Rectal smooth muscle tissue (tissue), 1 donor: ENCODE measurements around the gene MGAT4B.
A peak's percentile ranks its signal among the peaks of the same experiment; 100 is the strongest.

Source experiments
- H3K27ac ChIP-seq: one replicate; pipeline ENCODE4 v1.7.0; 2013; ENCODE audit warnings: low read depth, low read length, inconsistent platforms
- H3K27me3 ChIP-seq: one replicate; pipeline ENCODE4 v1.7.0; 2013; ENCODE audit warnings: low read length; ENCODE audit not compliant: control insufficient read depth, insufficient read depth
- H3K36me3 ChIP-seq: one replicate; pipeline ENCODE4 v1.7.0; 2013; ENCODE audit warnings: low read length; ENCODE audit not compliant: control insufficient read depth, insufficient read depth
- H3K4me1 ChIP-seq: one replicate; pipeline ENCODE4 v1.7.0; 2013; ENCODE audit warnings: low read length; ENCODE audit not compliant: control insufficient read depth, insufficient read depth
- H3K4me3 ChIP-seq: one replicate; pipeline ENCODE4 v1.7.0; 2013; ENCODE audit warnings: low read length
- H3K9ac ChIP-seq: one replicate; pipeline ENCODE4 v1.7.0; 2013; ENCODE audit warnings: low read length

MGAT4B gene

DNA sequence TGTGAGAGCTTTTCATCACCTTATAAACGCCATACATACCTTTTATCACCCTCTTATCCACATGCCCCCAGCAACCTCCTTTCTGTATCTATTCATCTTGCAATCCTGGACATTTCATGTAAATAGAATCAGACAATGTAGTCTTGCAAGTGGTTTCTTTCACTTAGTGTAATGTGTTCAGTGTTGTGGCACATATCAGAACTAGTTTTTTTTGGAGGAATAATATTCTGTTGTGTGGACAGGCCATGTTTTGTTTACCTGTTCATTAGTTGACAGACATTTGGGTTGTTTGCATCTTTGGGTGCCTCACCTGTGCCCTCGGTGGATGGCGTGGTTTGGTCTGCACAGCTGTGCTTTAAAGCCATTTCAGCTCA, 15.4 kb upstream of the MGAT4B start:
- H3K27me3 ChIP-seq: no peaks in the 10 kb centered on the region
- H3K27ac ChIP-seq: no peak overlapping the region
- H3K4me3 ChIP-seq: peak overlapping the region; percentile 89
- peak overlapping the region; percentile 0 for H3K9ac ChIP-seq
- H3K36me3 ChIP-seq: peaks cover 31% of the 10 kb centered on the region
- H3K4me1 ChIP-seq: peaks cover 32% of the 10 kb centered on the region

GRCh38 chr5:179821298-179822058, 14.8 kb upstream of the MGAT4B start:
- Histone ChIP-seq H3K27ac (peak overlapping the region; percentile 98), H3K9ac (peak overlapping the region; percentile 96), H3K36me3 (peaks cover 31% of the 10 kb centered on the region), H3K27me3 (no peaks in the 10 kb centered on the region), H3K4me1 (peaks cover 32% of the 10 kb centered on the region), H3K4me3 (peak overlapping the region; percentile 89)

- peaks cover 32% of the 10 kb centered on the region for H3K4me1 ChIP-seq
- peaks cover 29% of the 10 kb centered on the region for H3K36me3 ChIP-seq
- peak within 1 kb of the TSS; percentile 98 for H3K27ac ChIP-seq
- no peaks in the 10 kb centered on the region for H3K27me3 ChIP-seq
- peak within 1 kb of the TSS; percentile 96 for H3K9ac ChIP-seq
- peak within 1 kb of the TSS; percentile 89 for H3K4me3 ChIP-seq
Observed at GRCh38 chr5:179820483-179821297, 14.0 kb upstream of the MGAT4B start, which contains the start of gene SQSTM1. SQSTM1 (plus strand) TSS chr5:179820905; CDS start chr5:179820937, 32 bp downstream.

GRCh38 chr5:179820127-179820482, 13.4 kb upstream of the MGAT4B start:
- Histone ChIP-seq H3K9ac (peak overlapping the region; percentile 32), H3K27ac (peak overlapping the region; percentile 98), H3K4me1 (peaks cover 32% of the 10 kb centered on the region), H3K27me3 (no peaks in the 10 kb centered on the region), H3K4me3 (peak overlapping the region; percentile 89), H3K36me3 (peaks cover 24% of the 10 kb centered on the region)

DNA sequence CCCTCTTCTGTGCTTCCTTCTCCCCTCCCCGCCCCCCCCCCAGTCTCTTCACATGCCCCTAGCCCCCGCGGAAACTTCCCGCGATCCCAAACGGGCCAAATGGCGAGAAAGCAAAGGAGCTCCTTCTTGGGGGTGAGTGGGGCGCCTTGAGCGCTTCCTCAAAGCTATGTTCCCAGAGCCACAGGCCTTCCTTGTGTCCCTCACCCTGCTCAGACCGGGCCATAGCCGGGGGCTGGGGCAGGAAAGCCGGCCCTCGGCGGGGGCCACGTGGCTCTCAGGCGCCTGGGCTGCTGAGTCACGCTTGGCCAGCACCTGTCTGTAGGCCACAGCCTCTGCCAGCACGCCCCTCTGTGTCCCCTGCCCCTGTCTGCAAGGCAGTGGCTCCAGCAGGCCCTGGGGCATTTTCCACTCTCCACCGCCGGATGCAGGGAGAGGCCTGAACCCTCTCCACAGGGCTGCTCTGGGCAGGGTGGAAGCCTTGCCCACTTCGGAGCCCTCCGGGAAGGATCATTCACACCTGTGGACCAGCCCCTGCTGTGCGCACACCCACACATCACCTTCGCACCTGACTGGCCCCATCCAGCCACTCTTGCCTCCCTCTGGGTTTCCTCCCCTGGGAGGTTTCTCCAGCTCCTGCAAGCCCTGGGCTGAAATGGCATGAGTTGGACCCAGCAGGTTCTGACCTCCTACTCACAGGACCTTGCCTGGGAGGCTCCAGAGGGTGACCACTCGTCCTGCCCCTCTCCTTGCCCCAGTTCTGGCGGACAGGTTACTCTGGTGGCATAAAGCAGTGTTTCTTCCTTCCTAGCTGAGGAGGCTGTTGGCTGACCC, 12.8 kb upstream of the MGAT4B start:
- Histone ChIP-seq H3K27me3 (no peaks in the 10 kb centered on the region), H3K4me3 (peak overlapping the region; percentile 89), H3K27ac (peak overlapping the region; percentile 98), H3K36me3 (peaks cover 18% of the 10 kb centered on the region), H3K4me1 (peaks cover 32% of the 10 kb centered on the region), H3K9ac (peak overlapping the region; percentile 32)

GRCh38 chr5:179818746-179819295, 12.2 kb upstream of the MGAT4B start:
- Histone ChIP-seq H3K9ac (peak overlapping the region; percentile 66), H3K4me1 (peaks cover 32% of the 10 kb centered on the region), H3K27ac (peak overlapping the region; percentile 98), H3K27me3 (no peaks in the 10 kb centered on the region), H3K4me3 (peak overlapping the region; percentile 70), H3K36me3 (peaks cover 11% of the 10 kb centered on the region)

- peaks cover 5% of the 10 kb centered on the region for H3K36me3 ChIP-seq
- H3K27me3 ChIP-seq: no peaks in the 10 kb centered on the region
- peak overlapping the region; percentile 66 for H3K9ac ChIP-seq
- peak overlapping the region; percentile 98 for H3K27ac ChIP-seq
- peak overlapping the region; percentile 70 for H3K4me3 ChIP-seq
- peaks cover 32% of the 10 kb centered on the region for H3K4me1 ChIP-seq
Observed at GRCh38 chr5:179817890-179818745, 11.5 kb upstream of the MGAT4B start.

DNA sequence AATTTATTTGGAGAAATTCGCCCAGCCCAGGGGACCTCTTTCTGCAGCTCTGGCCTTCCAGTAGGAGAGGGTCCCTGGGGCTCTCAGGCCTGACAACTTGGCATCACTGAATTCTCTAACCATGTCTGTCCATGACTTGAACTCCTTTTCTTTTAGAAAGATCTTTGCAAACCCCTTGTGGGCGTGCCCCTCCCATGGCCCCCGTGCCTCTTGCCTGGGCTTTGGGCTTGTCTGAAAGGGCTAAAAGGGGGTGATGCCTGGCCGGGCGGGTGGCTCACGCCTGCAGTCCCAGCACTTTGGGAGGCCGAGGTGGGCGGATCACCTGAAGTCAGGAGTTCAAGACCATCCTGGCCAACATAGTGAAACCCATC, 10.8 kb upstream of the MGAT4B start:
- H3K36me3 ChIP-seq: no peaks in the 10 kb centered on the region
- H3K27me3 ChIP-seq: no peaks in the 10 kb centered on the region
- peaks cover 25% of the 10 kb centered on the region for H3K4me1 ChIP-seq
- H3K9ac ChIP-seq: no peak overlapping the region
- peak overlapping the region; percentile 49 for H3K4me3 ChIP-seq
- H3K27ac ChIP-seq: peak overlapping the region; percentile 54

DNA sequence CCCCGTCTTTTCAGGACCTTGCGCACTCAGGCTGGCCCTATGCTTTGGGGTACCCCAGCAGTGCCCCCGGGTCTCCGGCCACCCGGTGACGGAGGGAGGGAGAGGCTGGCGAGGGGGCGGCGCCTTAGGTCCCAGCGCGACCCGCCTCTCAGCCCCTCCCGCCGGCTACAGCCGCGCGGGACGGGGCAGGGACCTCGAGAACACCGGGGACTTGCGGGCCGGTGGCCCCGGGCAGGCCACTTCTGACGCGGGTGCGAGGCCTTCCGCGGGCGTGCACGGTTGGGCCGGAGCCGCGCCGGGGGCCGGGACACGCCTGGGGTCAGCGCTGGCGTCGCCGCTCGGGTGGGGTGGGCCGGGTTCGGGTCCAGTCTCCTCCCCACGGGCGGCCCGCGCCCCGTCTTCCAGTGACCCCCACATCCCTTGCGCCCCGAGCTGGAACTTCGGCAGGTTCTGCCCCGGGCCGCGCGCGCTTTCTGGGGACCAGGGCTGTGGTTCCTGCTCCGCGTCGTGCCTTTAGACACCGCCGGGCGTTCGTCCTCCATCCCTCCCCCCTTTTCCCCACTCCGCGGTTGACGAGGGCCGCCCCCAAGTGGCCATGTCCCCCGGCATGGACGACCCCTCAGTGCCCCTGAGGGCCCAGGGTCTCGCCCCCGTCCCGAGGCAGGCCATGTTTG, 10.3 kb upstream of the MGAT4B start:
- H3K27me3 ChIP-seq: no peaks in the 10 kb centered on the region
- peak overlapping the region; percentile 54 for H3K27ac ChIP-seq
- H3K4me3 ChIP-seq: peak overlapping the region; percentile 49
- no peak overlapping the region for H3K9ac ChIP-seq
- H3K36me3 ChIP-seq: peaks cover 3% of the 10 kb centered on the region
- H3K4me1 ChIP-seq: peaks cover 20% of the 10 kb centered on the region

- Histone ChIP-seq H3K9ac (no peak overlapping the region), H3K27me3 (no peaks in the 10 kb centered on the region), H3K4me1 (peaks cover 19% of the 10 kb centered on the region), H3K4me3 (peak overlapping the region; percentile 49), H3K27ac (no peak overlapping the region), H3K36me3 (peaks cover 3% of the 10 kb centered on the region)
Observed at GRCh38 chr5:179816401-179816795, 9.7 kb upstream of the MGAT4B start.
